Neuronal stem cell (in vitro differentiated cells): ENCODE measurements around the gene PGM2L1.

ENCODE experiments used
- DNase-seq: peaks from one replicate; pipeline ENCODE4 v3.0.0-alpha.2; 2013; ENCODE audit warnings: low spot score
- H2AFZ ChIP-seq: one replicate; pipeline ENCODE4 v1.6.1; 2013; ENCODE audit warnings: mild to moderate bottlenecking, low read length, inconsistent platforms
- H2AK5ac ChIP-seq: 2 replicates; pipeline ENCODE4 v1.6.1; 2013; ENCODE audit warnings: low read depth, mild to moderate bottlenecking, inconsistent platforms, low read length, moderate library complexity, mixed read lengths
- H2BK120ac ChIP-seq: 2 replicates; pipeline ENCODE4 v1.6.1; 2013; ENCODE audit warnings: low read depth, mild to moderate bottlenecking, inconsistent platforms, low read length, moderate library complexity, mixed read lengths
- H2BK12ac ChIP-seq: one replicate; pipeline ENCODE4 v1.6.1; 2013; ENCODE audit warnings: low read length, inconsistent platforms
- H2BK15ac ChIP-seq: 2 replicates; pipeline ENCODE4 v1.6.1; 2013; ENCODE audit warnings: mild to moderate bottlenecking, low read length, inconsistent platforms, mixed read lengths
- H2BK5ac ChIP-seq: one replicate; pipeline ENCODE4 v1.6.1; 2013; ENCODE audit warnings: inconsistent platforms, mild to moderate bottlenecking, low read length, moderate library complexity
- H3K14ac ChIP-seq: one replicate; pipeline ENCODE4 v1.6.1; 2013; ENCODE audit warnings: low read length, inconsistent platforms
- H3K18ac ChIP-seq: 2 replicates; pipeline ENCODE4 v1.6.1; 2013; ENCODE audit warnings: low read length, inconsistent platforms
- H3K23ac ChIP-seq: 2 replicates; pipeline ENCODE4 v1.6.1; 2013; ENCODE audit warnings: low read depth, mild to moderate bottlenecking, mixed read lengths, low read length, inconsistent platforms; ENCODE audit not compliant: poor library complexity
- H3K27ac ChIP-seq: replicated peaks from 3 replicates; pipeline ENCODE4 v1.5.1; 2013; ENCODE audit warnings: low read length, inconsistent platforms
- H3K27me3 ChIP-seq, 3 experiments: 2 replicates each; pipeline ENCODE4 v1.6.1; 2013; ENCODE audit warnings: low read length in 3 of 3, mild to moderate bottlenecking in 2 of 3, inconsistent platforms in 1 of 3, low read depth in 1 of 3, mixed read lengths in 1 of 3, moderate library complexity in 1 of 3; ENCODE audit not compliant: control insufficient read depth in 3 of 3, insufficient read depth in 3 of 3
- H3K36me3 ChIP-seq, 2 donors: replicated peaks in 1 of 2; 2 replicates each; pipeline ENCODE4 v1.6.1; 2013; ENCODE audit warnings: low read length in 2 of 2; ENCODE audit not compliant: control insufficient read depth in 2 of 2, insufficient read depth in 2 of 2
- H3K4ac ChIP-seq: 2 replicates; pipeline ENCODE4 v1.6.1; 2013; ENCODE audit warnings: inconsistent platforms, mild to moderate bottlenecking, low read length, moderate library complexity
- H3K4me1 ChIP-seq, 2 donors: 1 replicate in 1 of 2; 2 replicates in 1 of 2; pipeline ENCODE4 v1.6.1; 2013; ENCODE audit warnings: low read length in 2 of 2, low read depth in 1 of 2; ENCODE audit not compliant: control insufficient read depth in 2 of 2, insufficient read depth in 1 of 2
- H3K4me2 ChIP-seq: one replicate; pipeline ENCODE4 v1.6.1; 2013; ENCODE audit warnings: mild to moderate bottlenecking, low read length, inconsistent platforms; ENCODE audit not compliant: insufficient read depth, poor library complexity, severe bottlenecking
- H3K4me3 ChIP-seq, 2 donors: 2 replicates each; pipeline ENCODE4 v1.5.1; 2013; ENCODE audit warnings: low read length in 2 of 2, mild to moderate bottlenecking in 2 of 2, inconsistent platforms in 1 of 2, moderate library complexity in 1 of 2
- H3K79me1 ChIP-seq: one replicate; pipeline ENCODE4 v1.6.1; 2013; ENCODE audit warnings: low read depth, mild to moderate bottlenecking, inconsistent platforms, low read length, moderate library complexity
- H3K9ac ChIP-seq: one replicate; pipeline ENCODE4 v1.6.1; 2013; ENCODE audit warnings: mild to moderate bottlenecking, low read depth, low read length, inconsistent platforms; ENCODE audit not compliant: poor library complexity
- H3K9me3 ChIP-seq, 2 donors: replicated peaks in 1 of 2; 2 replicates each; pipeline versions ENCODE3 to v1.6.1; 2013; ENCODE audit warnings: low read length in 2 of 2, mild to moderate bottlenecking in 2 of 2, inconsistent platforms in 1 of 2, low read depth in 1 of 2, mixed read lengths in 1 of 2, moderate library complexity in 1 of 2; ENCODE audit not compliant: control insufficient read depth in 2 of 2, insufficient read depth in 1 of 2
- H4K8ac ChIP-seq: one replicate; pipeline ENCODE4 v1.6.1; 2013; ENCODE audit warnings: low read depth, mild to moderate bottlenecking, inconsistent platforms, low read length, moderate library complexity
- H4K91ac ChIP-seq: one replicate; pipeline ENCODE4 v1.6.1; 2013; ENCODE audit warnings: low read length, low read depth, mild to moderate bottlenecking, inconsistent platforms; ENCODE audit not compliant: poor library complexity
- WGBS, 2 donors: extraction: QIAGEN DNeasy Blood & Tissue Kit; methylation state at CpG; one replicate each; pipeline ENCODE4 v1.1.7; 2013; ENCODE audit warnings: missing lambda C conversion rate in 2 of 2, mixed read lengths in 1 of 2; ENCODE audit not compliant: insufficient read length in 2 of 2, insufficient replicate concordance in 1 of 2; ENCODE audit errors: extremely low coverage in 2 of 2; 5-methylcytosine and 5-hydroxymethylcytosine counted together

Gene PGM2L1

DNA sequence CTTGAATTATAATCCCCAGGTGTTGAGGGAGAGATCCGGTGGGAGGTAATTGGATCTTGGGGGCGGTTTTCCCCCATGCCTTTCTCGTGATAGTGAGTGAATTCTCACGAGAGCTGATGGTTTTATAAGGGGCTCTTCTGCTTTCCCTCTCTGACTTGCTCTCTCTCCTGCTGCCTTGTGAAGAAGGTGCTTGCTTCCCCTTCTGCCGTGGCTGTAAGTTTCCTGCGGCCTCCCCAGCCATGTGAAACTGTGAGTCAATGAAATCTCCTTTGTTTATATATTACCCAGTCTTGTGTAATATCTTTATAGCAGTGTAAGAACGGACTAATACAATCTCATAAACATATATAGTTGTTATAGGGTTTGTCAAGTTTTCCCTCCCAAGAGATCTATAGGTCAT lies 36.3 kb upstream of the PGM2L1 start:
- no peaks in the 10 kb centered on the region for H3K79me1 ChIP-seq
- H2BK15ac ChIP-seq = no peak overlapping the region
- H3K27me3 ChIP-seq = peaks cover 0 to 5% (median 0%) of the 10 kb centered on the region in 3 experiments
- no peak overlapping the region for H3K4me3 ChIP-seq
- no CpG with 5 or more reads among the region's 7 CpGs for WGBS, 2 donors
- H2BK5ac ChIP-seq = no peak overlapping the region
- no peak overlapping the region for H3K14ac ChIP-seq
- no peak overlapping the region for H3K4ac ChIP-seq
- H3K4me1 ChIP-seq = no peaks in the 10 kb centered on the region
- H3K9me3 ChIP-seq = no peaks in the 10 kb centered on the region
- H3K9ac ChIP-seq = no peak overlapping the region
- H2AFZ ChIP-seq = no peak overlapping the region
- H3K18ac ChIP-seq = no peak overlapping the region
- H4K8ac ChIP-seq = no peak overlapping the region
- no peak overlapping the region for H2AK5ac ChIP-seq
- no peak overlapping the region for H4K91ac ChIP-seq
- no peak overlapping the region for H2BK12ac ChIP-seq
- no peak overlapping the region for H3K4me2 ChIP-seq
- H3K27ac ChIP-seq = no peak overlapping the region
- H3K36me3 ChIP-seq = no peaks in the 10 kb centered on the region
- no peak overlapping the region for H3K23ac ChIP-seq
- H2BK120ac ChIP-seq = no peak overlapping the region
- no peak for DNase-seq

DNA sequence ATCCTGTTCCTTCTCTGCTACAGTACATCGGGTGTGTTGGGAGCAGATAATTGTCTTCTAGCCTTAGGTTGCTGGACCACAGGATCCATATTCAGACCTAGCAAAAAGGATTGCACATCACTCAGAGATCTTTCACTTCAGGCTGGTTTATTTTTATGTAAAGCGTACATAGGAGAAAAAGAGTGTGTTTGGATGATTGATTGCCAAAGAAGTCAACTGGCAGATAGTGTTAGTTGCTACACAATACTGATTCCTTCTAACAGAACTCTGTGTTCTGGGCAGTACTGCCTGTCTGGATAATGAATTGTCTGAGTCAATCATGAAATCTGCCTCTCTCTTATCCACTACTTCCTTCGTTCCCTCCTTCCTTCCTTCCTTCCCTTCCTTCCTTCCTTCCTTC lies 31.0 kb upstream of the PGM2L1 start:
- Histone ChIP-seq H3K79me1 (no peaks in the 10 kb centered on the region), H3K18ac (no peak overlapping the region), H3K36me3 (no peaks in the 10 kb centered on the region), H2BK12ac (no peak overlapping the region), H3K27ac (no peak overlapping the region), H2BK5ac (no peak overlapping the region), H3K4me1 (no peaks in the 10 kb centered on the region), H3K9me3 (no peaks in the 10 kb centered on the region), H2BK15ac (no peak overlapping the region), H3K23ac (no peak overlapping the region), H2BK120ac (no peak overlapping the region), H3K9ac (no peak overlapping the region), H3K4me2 (no peak overlapping the region), H4K8ac (no peak overlapping the region), H2AK5ac (no peak overlapping the region), H2AFZ (no peak overlapping the region), H3K27me3 (no peaks in the 10 kb centered on the region), H3K4me3 (no peak overlapping the region), H3K14ac (no peak overlapping the region), H3K4ac (no peak overlapping the region), H4K91ac (no peak overlapping the region)
- WGBS, 2 donors = no CpG with 5 or more reads among the region's 3 CpGs
- DNase-seq = no peak

- Histone ChIP-seq H3K79me1 (no peaks in the 10 kb centered on the region), H3K4me2 (no peak overlapping the region), H3K23ac (no peak overlapping the region), H4K91ac (no peak overlapping the region), H3K18ac (no peak overlapping the region), H2AK5ac (no peak overlapping the region), H4K8ac (no peak overlapping the region), H3K9me3 (no peaks in the 10 kb centered on the region), H2BK120ac (no peak overlapping the region), H2BK15ac (no peak overlapping the region), H3K4me1 (no peaks in the 10 kb centered on the region), H3K27me3 (no peaks in the 10 kb centered on the region), H3K9ac (no peak overlapping the region), H3K36me3 (no peaks in the 10 kb centered on the region), H2BK5ac (no peak overlapping the region), H2AFZ (no peak overlapping the region), H3K14ac (no peak overlapping the region), H2BK12ac (no peak overlapping the region), H3K27ac (no peak overlapping the region), H3K4me3 (no peak overlapping the region), H3K4ac (no peak overlapping the region)
- WGBS, 2 donors = no CpG with 5 or more reads among the region's 4 CpGs
- no peak for DNase-seq
These were observed 29.2 kb upstream of the PGM2L1 start for GRCh38 chr11:74427384-74427886.

GRCh38 chr11:74425100-74425499 lies 26.9 kb upstream of the PGM2L1 start:
- Histone ChIP-seq H3K18ac (no peak overlapping the region), H3K14ac (no peak overlapping the region), H2AK5ac (no peak overlapping the region), H2BK12ac (no peak overlapping the region), H2BK15ac (no peak overlapping the region), H2AFZ (no peak overlapping the region), H4K91ac (no peak overlapping the region), H3K4me1 (no peaks in the 10 kb centered on the region), H3K4me3 (no peak overlapping the region), H4K8ac (no peak overlapping the region), H2BK120ac (no peak overlapping the region), H3K9me3 (no peaks in the 10 kb centered on the region), H3K4ac (no peak overlapping the region), H3K23ac (no peak overlapping the region), H3K27me3 (no peaks in the 10 kb centered on the region), H2BK5ac (no peak overlapping the region), H3K9ac (no peak overlapping the region), H3K36me3 (no peaks in the 10 kb centered on the region), H3K4me2 (no peak overlapping the region), H3K79me1 (no peaks in the 10 kb centered on the region), H3K27ac (no peak overlapping the region)
- DNase-seq = no peak
